ENCODE measurements around the gene MS4A10. TPM values are rescaled to one million over a fixed set of nuclear protein-coding genes. Genes with fewer than 3 reads are reported as not detected.

MS4A10 gene
- total and polyA plus RNA-seq, 4 donors, result not detected

DNA sequence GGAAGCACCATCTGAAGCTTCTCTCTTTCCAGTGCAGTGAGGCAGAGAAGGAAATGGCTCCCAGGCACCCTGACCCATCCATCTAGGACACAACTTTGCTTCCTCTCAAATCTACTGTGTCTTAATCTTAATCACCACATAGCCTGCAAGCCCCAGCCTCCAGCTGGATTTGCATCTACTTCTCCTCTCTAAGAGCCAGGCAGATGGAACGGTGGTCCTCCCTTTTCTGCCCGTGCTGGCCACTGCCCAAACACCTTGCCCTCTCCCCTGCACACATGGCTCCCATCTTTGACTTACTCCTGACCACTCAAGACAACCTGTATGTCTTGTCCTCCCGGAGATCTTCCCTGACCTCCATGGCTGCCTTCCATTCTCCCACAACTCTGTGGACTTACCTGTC is 7.4 kb downstream of the MS4A10 start (continued):
- TF ChIP-seq, protein P1, sequence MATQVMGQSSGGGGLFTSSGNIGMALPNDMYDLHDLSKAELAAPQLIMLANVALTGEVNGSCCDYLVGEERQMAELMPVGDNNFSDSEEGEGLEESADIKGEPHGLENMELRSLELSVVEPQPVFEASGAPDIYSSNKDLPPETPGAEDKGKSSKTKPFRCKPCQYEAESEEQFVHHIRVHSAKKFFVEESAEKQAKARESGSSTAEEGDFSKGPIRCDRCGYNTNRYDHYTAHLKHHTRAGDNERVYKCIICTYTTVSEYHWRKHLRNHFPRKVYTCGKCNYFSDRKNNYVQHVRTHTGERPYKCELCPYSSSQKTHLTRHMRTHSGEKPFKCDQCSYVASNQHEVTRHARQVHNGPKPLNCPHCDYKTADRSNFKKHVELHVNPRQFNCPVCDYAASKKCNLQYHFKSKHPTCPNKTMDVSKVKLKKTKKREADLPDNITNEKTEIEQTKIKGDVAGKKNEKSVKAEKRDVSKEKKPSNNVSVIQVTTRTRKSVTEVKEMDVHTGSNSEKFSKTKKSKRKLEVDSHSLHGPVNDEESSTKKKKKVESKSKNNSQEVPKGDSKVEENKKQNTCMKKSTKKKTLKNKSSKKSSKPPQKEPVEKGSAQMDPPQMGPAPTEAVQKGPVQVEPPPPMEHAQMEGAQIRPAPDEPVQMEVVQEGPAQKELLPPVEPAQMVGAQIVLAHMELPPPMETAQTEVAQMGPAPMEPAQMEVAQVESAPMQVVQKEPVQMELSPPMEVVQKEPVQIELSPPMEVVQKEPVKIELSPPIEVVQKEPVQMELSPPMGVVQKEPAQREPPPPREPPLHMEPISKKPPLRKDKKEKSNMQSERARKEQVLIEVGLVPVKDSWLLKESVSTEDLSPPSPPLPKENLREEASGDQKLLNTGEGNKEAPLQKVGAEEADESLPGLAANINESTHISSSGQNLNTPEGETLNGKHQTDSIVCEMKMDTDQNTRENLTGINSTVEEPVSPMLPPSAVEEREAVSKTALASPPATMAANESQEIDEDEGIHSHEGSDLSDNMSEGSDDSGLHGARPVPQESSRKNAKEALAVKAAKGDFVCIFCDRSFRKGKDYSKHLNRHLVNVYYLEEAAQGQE (IDR thresholded peaks at IDR 0.05), result no peak
- no peak for TF ChIP-seq GABPA (IDR thresholded peaks at IDR 0.05 in 1 of 2, conservative IDR thresholded peaks at IDR 0.05 in 1 of 2)
- no peak for TF ChIP-seq RAD21 (IDR thresholded peaks at IDR 0.05)
- TF ChIP-seq JUND (IDR thresholded peaks at IDR 0.05), result no peak
- no peak for TF ChIP-seq FOXA2 (IDR thresholded peaks at IDR 0.05)
- TF ChIP-seq TAF1 (conservative IDR thresholded peaks at IDR 0.05), result no peak
- no peak for TF ChIP-seq YY1 (IDR thresholded peaks at IDR 0.05)
- no peak for TF ChIP-seq EGR1 (IDR thresholded peaks at IDR 0.05; ENCODE audit: low read depth in 2 of 2)
- no peak for TF ChIP-seq SP1 (IDR thresholded peaks at IDR 0.05)
- no peak for TF ChIP-seq RXRA (IDR thresholded peaks at IDR 0.05)

DNA sequence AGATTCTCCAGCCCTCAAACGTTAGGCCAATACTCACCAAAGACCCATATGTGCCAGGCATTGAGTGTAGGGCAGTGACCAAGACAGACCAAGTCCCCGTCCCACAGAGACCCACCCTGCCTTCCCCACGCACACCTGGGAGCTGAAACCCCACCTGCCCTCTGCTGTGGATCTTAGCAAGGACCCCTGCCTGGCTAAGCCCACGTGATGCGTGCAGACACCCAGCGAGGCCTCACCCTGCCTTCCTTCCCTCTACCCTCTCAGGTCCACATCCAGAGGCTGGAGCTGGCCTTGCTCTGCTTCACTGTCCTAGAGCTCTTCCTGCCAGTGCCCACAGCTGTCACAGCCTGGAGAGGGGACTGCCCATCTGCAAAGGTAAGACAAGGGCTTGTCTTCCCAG is 10.2 kb downstream of the MS4A10 start:
- Histone ChIP-seq H3K27me3 (ENCODE audit: control insufficient read depth in 4 of 4, insufficient read depth in 4 of 4, low read length in 3 of 4) (no peaks in the 10 kb centered on the region), H3K9ac (ENCODE audit: low read depth in 1 of 2, low read length in 2 of 2) (no peak overlapping the region), H3K27ac (ENCODE audit: low read depth in 1 of 2, low read length in 2 of 2) (no peak overlapping the region), H3K4me1 (ENCODE audit: control insufficient read depth in 4 of 4, insufficient read depth in 4 of 4, low read length in 3 of 4) (no peaks in the 10 kb centered on the region), H3K9me3 (ENCODE audit: control insufficient read depth in 4 of 4, low read length in 3 of 4) (no peaks in the 10 kb centered on the region), H3K4me3 (ENCODE audit: low read depth in 1 of 3, low read length in 3 of 3) (no peak overlapping the region), H3K36me3 (ENCODE audit: control insufficient read depth in 4 of 4, insufficient read depth in 3 of 4, low read depth in 1 of 4, low read length in 3 of 4) (no peaks in the 10 kb centered on the region)
- DNase-seq (ENCODE audit: low spot score), result no peak
- TF ChIP-seq HNF4G (IDR thresholded peaks at IDR 0.05) (no peak), RXRA (IDR thresholded peaks at IDR 0.05) (no peak), FOXA1 (IDR thresholded peaks at IDR 0.05) (no peak), NR2F2 (IDR thresholded peaks at IDR 0.05) (no peak), JUND (IDR thresholded peaks at IDR 0.05) (no peak), FOXA2 (IDR thresholded peaks at IDR 0.05) (no peak), HNF4A (conservative IDR thresholded peaks at IDR 0.05) (no peak), YY1 (IDR thresholded peaks at IDR 0.05) (no peak), EGR1 (IDR thresholded peaks at IDR 0.05; ENCODE audit: low read depth in 2 of 2) (no peak), RAD21 (IDR thresholded peaks at IDR 0.05) (no peak), GABPA (IDR thresholded peaks at IDR 0.05 in 1 of 2, conservative IDR thresholded peaks at IDR 0.05 in 1 of 2) (no peak), TAF1 (conservative IDR thresholded peaks at IDR 0.05) (no peak), SP1 (IDR thresholded peaks at IDR 0.05) (no peak)
- TF ChIP-seq, protein P2, sequence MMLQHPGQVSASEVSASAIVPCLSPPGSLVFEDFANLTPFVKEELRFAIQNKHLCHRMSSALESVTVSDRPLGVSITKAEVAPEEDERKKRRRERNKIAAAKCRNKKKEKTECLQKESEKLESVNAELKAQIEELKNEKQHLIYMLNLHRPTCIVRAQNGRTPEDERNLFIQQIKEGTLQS (IDR thresholded peaks at IDR 0.05), result no peak
- TF ChIP-seq, protein P1 (IDR thresholded peaks at IDR 0.05), result no peak
- TF ChIP-seq, protein P3, sequence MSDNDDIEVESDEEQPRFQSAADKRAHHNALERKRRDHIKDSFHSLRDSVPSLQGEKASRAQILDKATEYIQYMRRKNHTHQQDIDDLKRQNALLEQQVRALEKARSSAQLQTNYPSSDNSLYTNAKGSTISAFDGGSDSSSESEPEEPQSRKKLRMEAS (IDR thresholded peaks at IDR 0.05), result no peak
- TF ChIP-seq, protein P4, sequence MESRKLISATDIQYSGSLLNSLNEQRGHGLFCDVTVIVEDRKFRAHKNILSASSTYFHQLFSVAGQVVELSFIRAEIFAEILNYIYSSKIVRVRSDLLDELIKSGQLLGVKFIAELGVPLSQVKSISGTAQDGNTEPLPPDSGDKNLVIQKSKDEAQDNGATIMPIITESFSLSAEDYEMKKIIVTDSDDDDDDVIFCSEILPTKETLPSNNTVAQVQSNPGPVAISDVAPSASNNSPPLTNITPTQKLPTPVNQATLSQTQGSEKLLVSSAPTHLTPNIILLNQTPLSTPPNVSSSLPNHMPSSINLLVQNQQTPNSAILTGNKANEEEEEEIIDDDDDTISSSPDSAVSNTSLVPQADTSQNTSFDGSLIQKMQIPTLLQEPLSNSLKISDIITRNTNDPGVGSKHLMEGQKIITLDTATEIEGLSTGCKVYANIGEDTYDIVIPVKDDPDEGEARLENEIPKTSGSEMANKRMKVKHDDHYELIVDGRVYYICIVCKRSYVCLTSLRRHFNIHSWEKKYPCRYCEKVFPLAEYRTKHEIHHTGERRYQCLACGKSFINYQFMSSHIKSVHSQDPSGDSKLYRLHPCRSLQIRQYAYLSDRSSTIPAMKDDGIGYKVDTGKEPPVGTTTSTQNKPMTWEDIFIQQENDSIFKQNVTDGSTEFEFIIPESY (IDR thresholded peaks at IDR 0.05), result no peak
- TF ChIP-seq, protein P5, sequence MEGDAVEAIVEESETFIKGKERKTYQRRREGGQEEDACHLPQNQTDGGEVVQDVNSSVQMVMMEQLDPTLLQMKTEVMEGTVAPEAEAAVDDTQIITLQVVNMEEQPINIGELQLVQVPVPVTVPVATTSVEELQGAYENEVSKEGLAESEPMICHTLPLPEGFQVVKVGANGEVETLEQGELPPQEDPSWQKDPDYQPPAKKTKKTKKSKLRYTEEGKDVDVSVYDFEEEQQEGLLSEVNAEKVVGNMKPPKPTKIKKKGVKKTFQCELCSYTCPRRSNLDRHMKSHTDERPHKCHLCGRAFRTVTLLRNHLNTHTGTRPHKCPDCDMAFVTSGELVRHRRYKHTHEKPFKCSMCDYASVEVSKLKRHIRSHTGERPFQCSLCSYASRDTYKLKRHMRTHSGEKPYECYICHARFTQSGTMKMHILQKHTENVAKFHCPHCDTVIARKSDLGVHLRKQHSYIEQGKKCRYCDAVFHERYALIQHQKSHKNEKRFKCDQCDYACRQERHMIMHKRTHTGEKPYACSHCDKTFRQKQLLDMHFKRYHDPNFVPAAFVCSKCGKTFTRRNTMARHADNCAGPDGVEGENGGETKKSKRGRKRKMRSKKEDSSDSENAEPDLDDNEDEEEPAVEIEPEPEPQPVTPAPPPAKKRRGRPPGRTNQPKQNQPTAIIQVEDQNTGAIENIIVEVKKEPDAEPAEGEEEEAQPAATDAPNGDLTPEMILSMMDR (IDR thresholded peaks at IDR 0.05; ENCODE audit: low read depth, low read length, missing input control), result no peak
- 87% methylated on average over 6 of the region's 6 CpGs for WGBS
